Stomach smooth muscle (tissue), 2 donors: Measurements from ENCODE around the gene CCDC88A.
"Not testable (repeated sequence)": the region's sequence is repeated elsewhere in the genome, so short reads cannot be mapped to it uniquely, and the experiment has no call there.

Experiments
- H3K27ac ChIP-seq: one replicate; pipeline ENCODE4 v1.7.0; 2013; ENCODE audit warnings: mild to moderate bottlenecking, low read length, inconsistent platforms
- H3K27me3 ChIP-seq, 2 donors: one replicate each; pipeline ENCODE4 v1.7.0; 2013; ENCODE audit warnings: low read length in 2 of 2; ENCODE audit not compliant: insufficient read depth in 2 of 2, control insufficient read depth in 1 of 2
- H3K36me3 ChIP-seq, 2 donors: one replicate each; pipeline ENCODE4 v1.7.0; 2013; ENCODE audit warnings: low read length in 2 of 2; ENCODE audit not compliant: control insufficient read depth in 2 of 2, insufficient read depth in 2 of 2
- H3K4me1 ChIP-seq: one replicate; pipeline ENCODE4 v1.7.0; 2013; ENCODE audit warnings: low read length; ENCODE audit not compliant: control insufficient read depth, insufficient read depth
- H3K4me3 ChIP-seq, 2 donors: one replicate each; pipeline ENCODE4 v1.7.0; 2013; ENCODE audit warnings: low read length in 2 of 2
- H3K9ac ChIP-seq, 2 donors: one replicate each; pipeline ENCODE4 v1.7.0; 2013; ENCODE audit warnings: low read length in 2 of 2, mild to moderate bottlenecking in 1 of 2
- H3K9me3 ChIP-seq, 2 donors: one replicate each; pipeline ENCODE4 v1.7.0; 2013; ENCODE audit warnings: low read length in 2 of 2; ENCODE audit not compliant: control insufficient read depth in 2 of 2
- donor health status: healthy.
- donor health status: Pancreatic carcinoma.

CCDC88A gene

GRCh38 chr2:55268907-55269644 is 150.6 kb downstream of the CCDC88A start, which contains the start of gene MTIF2:
TSS of gene MTIF2 (minus strand) at chr2:55269231. CDS start at chr2:55263858, 5,373 bp downstream.
- peak within 1 kb of the TSS; percentile 71 to 96 for H3K4me3 ChIP-seq
- no peaks in the 10 kb centered on the region for H3K27me3 ChIP-seq
- peak within 1 kb of the TSS; percentile 89 for H3K27ac ChIP-seq

GRCh38 chr2:55268288-55268906 is 151.3 kb downstream of the CCDC88A start:
- Histone ChIP-seq H3K27ac (peak overlapping the region; percentile 89), H3K27me3 (no peaks in the 10 kb centered on the region), H3K4me1 (peaks cover 13% of the 10 kb centered on the region), H3K36me3 (peaks cover 10 to 11% of the 10 kb centered on the region in 2 donors), H3K9me3 (no peaks in the 10 kb centered on the region), H3K9ac (peak overlapping the region; percentile 82 to 95), H3K4me3 (peak overlapping the region; percentile 71 to 96)

More at GRCh38 chr2:55268907-55269644, 150.6 kb downstream of the CCDC88A start, which contains the start of gene MTIF2:
- Histone ChIP-seq H3K4me1 (peaks cover 13% of the 10 kb centered on the region), H3K9ac (peak within 1 kb of the TSS; percentile 82 to 95), H3K9me3 (no peaks in the 10 kb centered on the region), H3K36me3 (peaks cover 3 to 4% of the 10 kb centered on the region in 2 donors)

GRCh38 chr2:55259586-55259985 is 160.1 kb downstream of the CCDC88A start:
- H3K4me1 ChIP-seq, H3K9ac ChIP-seq, H3K9me3 ChIP-seq, H3K27me3 ChIP-seq, H3K27ac ChIP-seq, H3K4me3 ChIP-seq: not testable (repeated sequence)
- peaks cover 12 to 17% of the 10 kb centered on the region in 2 donors for H3K36me3 ChIP-seq

GRCh38 chr2:55252832-55253231 is 166.8 kb downstream of the CCDC88A start:
- H3K27ac ChIP-seq: no peak overlapping the region
- H3K27me3 ChIP-seq: no peaks in the 10 kb centered on the region
- H3K9ac ChIP-seq: no peak overlapping the region
- no peak overlapping the region for H3K4me3 ChIP-seq
- H3K36me3 ChIP-seq: peaks cover 23 to 24% of the 10 kb centered on the region in 2 donors
- H3K9me3 ChIP-seq: no peaks in the 10 kb centered on the region
- H3K4me1 ChIP-seq: no peaks in the 10 kb centered on the region

- H3K9ac ChIP-seq: no peak overlapping the region
- no peak overlapping the region for H3K4me3 ChIP-seq
- no peak overlapping the region for H3K27ac ChIP-seq
- peaks cover 24 to 25% of the 10 kb centered on the region in 2 donors for H3K36me3 ChIP-seq
- H3K4me1 ChIP-seq: no peaks in the 10 kb centered on the region
- H3K27me3 ChIP-seq: no peaks in the 10 kb centered on the region
- H3K9me3 ChIP-seq: no peaks in the 10 kb centered on the region
Measured at GRCh38 chr2:55247025-55247424, 172.6 kb downstream of the CCDC88A start.

GRCh38 chr2:55245411-55245810 is 174.2 kb downstream of the CCDC88A start:
- H3K27me3 ChIP-seq: no peaks in the 10 kb centered on the region
- H3K4me1 ChIP-seq: no peaks in the 10 kb centered on the region
- no peak overlapping the region for H3K27ac ChIP-seq
- H3K9me3 ChIP-seq: no peaks in the 10 kb centered on the region
- H3K9ac ChIP-seq: no peak overlapping the region
- peaks cover 23 to 26% of the 10 kb centered on the region in 2 donors for H3K36me3 ChIP-seq
- no peak overlapping the region for H3K4me3 ChIP-seq

GRCh38 chr2:55242617-55243016 is 177.0 kb downstream of the CCDC88A start:
- no peaks in the 10 kb centered on the region for H3K9me3 ChIP-seq
- no peaks in the 10 kb centered on the region for H3K27me3 ChIP-seq
- H3K4me1 ChIP-seq: no peaks in the 10 kb centered on the region
- H3K4me3 ChIP-seq: no peak overlapping the region
- H3K9ac ChIP-seq: no peak overlapping the region
- no peak overlapping the region for H3K27ac ChIP-seq
- peaks cover 14 to 23% of the 10 kb centered on the region in 2 donors for H3K36me3 ChIP-seq

GRCh38 chr2:55241582-55241981 is 178.1 kb downstream of the CCDC88A start:
- H3K27ac ChIP-seq, H3K4me3 ChIP-seq, H3K9me3 ChIP-seq, H3K4me1 ChIP-seq, H3K27me3 ChIP-seq, H3K9ac ChIP-seq: not testable (repeated sequence)
- peaks cover 9 to 17% of the 10 kb centered on the region in 2 donors for H3K36me3 ChIP-seq

GRCh38 chr2:55239656-55240222 is 179.9 kb downstream of the CCDC88A start:
- Histone ChIP-seq H3K27ac (no peak overlapping the region), H3K4me3 (no peak overlapping the region), H3K27me3 (no peaks in the 10 kb centered on the region), H3K9me3 (no peaks in the 10 kb centered on the region), H3K4me1 (no peaks in the 10 kb centered on the region), H3K36me3 (peaks cover 21 to 26% of the 10 kb centered on the region in 2 donors), H3K9ac (no peak overlapping the region)
